Stimulated activated CD4-positive, alpha-beta T cell treated with anti-CD3 and anti-CD28 coated beads, Interleukin-1b, Interleukin-23, amount 100 ng/mL, for 4 hours (primary cell): ENCODE results near the gene SCAMP5.

Experiments used
- DNase-seq, 2 donors: peaks; one replicate each; pipeline ENCODE4 v3.0.0-alpha.2; 2020; ENCODE audit warnings: low read depth in 2 of 2

Gene SCAMP5

DNA sequence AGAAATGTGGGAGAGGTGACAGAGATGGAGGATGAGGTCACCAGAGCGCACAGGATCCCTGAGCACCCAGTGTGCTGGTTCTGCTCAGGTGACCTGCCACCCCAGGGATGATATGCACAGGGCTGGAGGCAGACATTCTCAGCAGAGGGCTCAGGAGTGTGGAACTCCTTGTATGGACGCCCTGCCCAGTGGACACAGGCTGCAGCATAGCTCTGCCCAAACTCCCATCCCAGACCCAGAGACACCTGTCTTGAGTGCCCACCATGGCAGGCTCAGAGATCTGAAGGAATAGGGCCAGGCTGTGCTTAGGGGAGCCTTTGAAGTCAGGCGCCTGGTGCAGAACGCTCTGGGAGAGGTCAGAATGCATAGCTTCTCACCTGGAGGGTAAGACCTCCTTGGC is 75.3 kb downstream of the SCAMP5 start:
- DNase-seq = no peak
